CD1c-positive myeloid dendritic cell (primary cell): ENCODE data around the gene XPNPEP2.

Experiments used
- DNase-seq: peaks from one replicate; pipeline ENCODE4 v3.0.0-alpha.2; 2016; ENCODE audit errors: extremely low spot score

XPNPEP2 gene

DNA sequence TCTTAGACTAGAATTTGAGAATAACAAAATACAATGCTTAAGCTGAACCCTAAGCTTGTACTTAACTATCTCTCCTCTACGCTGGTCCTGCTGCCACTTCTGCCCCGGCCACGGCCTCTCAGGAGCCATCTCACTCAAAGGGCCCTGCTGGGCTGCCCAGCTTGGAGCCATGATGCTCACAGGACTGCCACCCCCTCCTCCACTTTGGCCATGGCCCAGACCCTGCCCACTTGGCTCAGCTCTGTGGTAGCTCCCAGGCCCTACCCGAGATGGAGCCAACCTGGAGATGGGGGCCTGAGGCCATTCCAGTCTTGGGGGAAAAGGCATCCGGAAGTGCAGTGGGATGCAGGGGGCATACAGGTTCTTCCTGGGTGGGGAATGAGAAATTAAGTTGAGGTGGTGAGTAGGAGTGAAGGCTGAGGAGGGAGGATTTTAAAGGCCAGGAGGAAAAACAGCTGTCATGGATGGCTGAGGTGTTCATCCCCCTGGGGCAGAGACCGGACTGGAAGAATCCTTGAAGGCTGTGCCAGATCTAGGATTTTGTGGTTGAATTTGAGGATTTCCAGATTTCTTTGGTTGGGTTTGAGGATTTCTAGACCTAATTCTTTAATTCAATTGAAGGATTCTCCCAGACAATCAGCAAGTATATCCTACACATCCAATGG lies 41.8 kb downstream of the XPNPEP2 start:
- no peak for DNase-seq

DNA sequence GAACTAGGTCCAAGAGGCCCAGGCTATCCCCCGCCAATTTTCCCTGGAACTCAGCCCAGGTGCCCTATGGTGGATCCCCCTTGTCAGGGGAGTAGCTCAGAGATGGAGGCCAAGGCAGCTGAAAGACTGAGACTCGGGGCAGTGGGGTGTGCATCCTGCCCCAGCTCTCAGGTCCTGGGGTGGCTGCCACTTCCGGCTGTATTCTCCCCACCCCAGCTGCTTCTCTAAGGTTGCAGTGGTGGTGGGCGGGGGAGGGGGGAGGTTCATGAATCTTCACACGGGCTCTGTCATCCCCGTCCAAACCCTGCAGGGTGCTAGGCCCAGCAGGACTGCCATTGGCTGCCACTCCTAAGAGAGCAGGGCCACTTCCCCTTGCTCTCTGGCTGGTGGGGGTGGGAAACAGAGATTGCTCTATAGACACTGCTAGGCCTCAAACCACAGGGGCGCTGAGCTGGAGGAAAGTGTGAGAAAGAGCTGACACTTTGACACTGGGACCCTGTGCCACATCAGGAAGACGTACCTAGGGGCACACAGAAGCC lies 42.4 kb downstream of the XPNPEP2 start:
- peak; percentile 82 for DNase-seq

DNA sequence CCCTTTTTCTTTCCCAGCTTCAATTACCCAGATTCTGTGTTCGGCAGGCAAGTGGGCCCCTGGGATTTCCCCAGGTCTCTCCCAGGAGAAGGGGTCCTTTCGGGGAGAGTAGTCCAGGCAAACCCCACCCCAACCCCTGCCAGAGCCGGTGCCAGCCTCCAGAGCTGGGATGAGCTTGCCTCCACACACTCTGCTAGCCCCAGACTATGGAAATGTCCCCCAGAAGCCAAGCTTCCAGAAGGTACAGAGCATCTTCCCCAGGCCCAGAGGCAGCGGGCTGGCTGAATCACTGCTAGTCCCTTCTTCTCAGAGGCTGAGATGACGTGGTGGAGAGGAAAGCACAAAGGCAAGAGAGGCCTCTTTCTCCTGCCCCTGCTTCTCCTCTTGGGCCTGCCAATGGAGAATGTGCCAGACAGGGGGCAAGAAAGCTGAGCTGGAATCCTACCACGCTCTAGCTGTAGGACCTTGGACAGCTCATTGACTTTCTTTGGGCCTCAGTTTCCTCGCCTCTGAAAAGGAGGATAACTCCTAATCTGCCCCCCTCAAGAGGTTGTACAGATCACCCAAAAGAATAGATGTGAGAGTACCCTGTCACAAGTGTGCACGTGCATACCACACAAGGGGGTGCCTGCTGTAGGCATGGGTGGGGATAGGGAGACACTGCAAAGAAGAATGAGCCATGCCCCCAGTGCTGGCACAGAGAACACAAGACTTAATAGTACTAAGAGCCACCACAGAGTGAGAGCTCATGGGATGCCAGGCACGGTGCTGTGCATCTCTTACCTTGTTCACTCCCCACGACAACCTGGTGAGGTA lies 43.1 kb downstream of the XPNPEP2 start:
- no peak for DNase-seq

DNA sequence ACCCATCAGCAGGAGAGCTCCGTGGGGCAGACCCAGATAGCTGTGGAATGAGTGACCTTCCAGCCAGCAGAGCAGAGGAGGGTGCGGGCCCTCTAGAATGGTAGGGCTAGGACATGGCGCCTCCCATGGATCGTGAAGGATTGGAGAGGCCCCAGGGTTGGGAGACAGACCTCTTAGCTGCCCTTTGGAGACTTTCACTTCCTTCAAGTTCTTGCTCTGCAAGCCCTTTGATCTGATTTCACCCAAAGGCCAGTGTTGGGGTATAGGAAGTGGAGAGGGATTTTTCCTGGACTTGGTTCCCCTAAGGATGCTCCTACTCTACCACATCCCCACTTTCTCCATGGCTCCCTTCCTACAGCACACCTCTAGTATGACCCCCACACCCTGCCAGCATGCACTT lies 43.9 kb downstream of the XPNPEP2 start:
- DNase-seq: peak; percentile 38

DNA sequence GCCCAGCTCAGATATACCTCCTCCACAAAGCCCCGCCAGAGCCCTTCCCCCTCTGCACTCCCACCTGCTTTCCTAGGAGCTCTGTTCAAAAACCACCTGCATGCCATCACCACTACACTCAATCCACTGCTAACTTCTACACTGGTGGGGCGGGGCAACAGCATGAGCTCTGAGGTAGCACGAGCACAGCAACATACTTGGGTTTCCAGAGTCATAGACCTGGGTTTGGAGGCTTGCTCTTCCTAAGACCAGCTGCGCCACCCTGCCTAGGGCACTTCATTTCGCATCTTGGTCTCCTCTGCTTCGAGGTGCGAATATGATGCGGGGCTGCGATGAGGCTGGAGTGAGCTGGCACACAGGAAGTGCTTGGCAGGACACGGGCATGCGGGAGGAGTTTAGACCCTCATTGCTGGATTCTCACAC lies 44.5 kb downstream of the XPNPEP2 start:
- DNase-seq: no peak

DNA sequence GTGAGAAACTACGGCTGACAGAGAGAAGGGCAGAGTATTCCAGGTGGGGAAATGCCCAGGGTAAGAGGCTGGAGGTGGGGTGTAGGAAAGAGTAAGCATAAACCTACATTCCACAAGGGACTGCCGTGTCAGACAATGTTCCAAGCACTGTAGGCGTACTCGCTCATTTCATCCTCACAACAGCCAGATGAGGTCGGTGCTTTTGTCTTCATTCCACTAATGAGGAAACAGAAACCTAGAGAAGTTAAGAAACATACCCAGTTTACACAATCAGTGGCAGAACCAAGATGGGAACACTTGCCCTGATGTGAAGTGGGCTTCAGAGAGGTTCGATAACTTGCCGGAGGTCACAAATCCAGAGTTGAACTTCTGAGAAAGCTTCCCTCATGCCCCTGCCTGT lies 45.6 kb downstream of the XPNPEP2 start:
- peak; percentile 58 for DNase-seq

DNA sequence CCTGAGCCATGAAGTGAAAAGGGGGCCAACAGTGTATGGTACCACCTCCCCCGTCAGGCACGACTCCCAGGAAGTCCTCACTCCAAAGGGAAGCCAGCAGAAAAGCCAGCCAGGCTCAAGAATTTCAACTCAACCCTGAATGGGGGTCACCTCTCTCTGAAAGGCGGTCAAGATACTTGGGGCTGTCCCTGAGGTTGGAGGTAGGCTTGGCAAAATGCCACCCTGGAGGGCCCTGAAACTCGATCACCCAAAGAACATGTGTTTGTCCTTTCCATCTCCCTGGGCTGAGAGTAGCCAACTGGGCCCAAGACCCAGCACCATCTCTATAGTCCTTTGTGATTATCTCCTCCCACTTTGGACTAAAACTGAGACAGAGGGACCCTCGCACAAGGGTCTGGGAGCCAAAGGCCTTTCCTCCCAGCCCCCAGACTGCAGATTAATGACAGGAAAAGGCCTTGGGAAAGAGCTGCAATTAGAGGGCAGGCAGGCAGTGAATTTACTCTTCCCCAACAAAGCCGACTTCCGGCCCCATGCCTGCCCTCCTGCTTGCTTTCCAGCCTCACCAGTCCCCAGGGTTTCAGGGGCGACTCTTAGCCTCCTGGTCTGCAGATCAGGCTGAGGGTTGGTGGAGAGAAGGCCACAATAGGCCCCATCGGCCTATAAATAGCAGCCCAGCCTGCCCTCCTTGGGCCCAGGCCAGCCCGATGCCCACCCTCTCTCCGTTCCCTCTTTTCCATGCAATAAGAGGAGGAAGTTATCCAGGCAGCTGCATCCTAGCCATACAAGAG lies 46.6 kb downstream of the XPNPEP2 start:
- no peak for DNase-seq

DNA sequence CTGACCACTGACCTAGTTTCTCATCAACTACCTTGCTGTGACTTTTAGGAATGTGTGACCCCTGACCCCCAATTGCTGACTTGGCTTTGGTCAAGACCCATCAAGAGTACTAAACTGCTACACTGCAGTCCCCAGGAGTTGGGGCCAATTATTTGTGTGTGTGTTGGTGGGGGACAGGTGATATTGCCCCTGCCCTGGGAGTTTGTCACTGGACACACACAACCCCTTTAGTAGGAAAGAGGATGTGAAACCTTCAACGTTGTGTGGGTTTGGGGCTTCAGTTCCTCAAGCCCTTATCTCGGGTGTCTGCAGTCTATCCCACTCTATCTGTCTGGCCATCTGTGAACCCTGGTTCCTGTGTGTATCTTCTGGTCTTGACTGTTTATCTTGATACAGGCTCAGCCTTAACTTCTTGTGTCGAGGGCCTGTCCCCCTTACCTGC lies 47.5 kb downstream of the XPNPEP2 start:
- DNase-seq: peak; percentile 80

DNA sequence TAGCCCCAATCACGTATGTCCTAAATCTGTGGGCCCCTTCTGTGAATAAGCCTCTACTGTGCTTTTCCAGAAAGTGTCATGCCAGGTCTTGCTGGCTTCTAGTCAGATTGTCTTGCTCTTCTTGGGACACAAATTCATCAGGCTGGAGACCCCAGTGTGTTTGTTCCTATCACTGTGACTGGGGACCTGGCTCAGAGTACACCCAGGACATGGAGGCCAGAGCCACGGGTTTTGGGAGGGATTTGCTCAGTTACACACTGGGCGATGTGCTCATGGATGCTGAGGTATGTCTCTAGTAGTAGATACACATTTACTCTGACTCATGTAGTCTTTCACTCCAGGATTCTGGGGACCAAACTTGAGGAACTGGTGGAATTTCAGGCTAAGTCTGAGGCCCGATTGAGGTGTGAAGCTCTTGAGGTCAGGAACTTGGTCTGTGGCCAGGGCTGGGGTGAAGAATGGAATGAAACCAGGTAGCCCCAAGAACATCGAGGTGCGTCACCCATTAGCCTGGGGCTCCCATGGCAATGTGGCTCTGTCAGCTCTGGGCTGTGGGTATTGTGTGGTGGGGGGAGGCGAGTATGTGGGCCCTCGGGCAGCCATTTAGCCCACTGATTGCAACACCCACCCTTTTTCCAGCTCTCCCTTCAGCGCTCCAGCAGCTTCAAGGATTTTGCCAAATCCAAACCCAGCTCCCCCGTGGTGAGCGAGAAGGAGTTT lies 48.7 kb downstream of the XPNPEP2 start:
- DNase-seq: no peak

DNA sequence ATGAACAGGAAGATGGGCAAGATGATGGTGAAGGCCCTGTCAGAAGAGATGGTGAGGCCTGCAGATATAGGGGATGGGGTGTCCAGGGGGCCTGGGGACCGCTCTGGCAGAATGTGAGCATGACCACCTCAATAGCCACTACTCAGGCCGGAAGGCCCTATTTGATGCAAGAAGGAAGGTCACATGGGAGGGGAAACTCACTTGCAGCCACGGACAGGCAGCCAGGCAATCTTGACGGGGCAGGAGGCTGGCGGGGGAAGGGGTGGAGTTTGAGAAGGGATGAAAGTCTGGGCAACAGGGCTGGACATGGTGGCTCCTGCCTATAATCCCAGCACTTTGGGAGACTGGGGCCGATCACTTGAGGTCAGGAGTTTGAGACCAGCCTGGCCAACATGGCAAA lies 49.7 kb downstream of the XPNPEP2 start:
- DNase-seq: no peak

DNA sequence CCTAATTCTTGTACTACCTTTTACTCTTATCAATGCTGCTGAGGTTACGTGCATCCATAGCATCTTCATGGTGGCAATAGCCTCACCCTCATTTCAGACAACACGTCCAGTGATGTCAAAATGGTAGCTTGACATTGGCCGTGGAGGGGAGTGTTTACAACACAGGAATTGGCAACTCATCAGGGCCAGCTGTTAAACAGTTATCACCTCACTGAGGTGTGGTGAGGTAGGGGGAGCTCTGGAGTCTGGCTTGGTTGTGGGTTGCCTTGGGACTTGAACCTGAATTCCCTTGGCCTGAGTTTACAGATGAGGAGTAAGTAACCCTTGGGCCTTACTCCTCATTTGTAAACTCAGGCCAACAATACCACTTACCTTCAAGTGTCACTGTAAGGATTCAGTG lies 51.4 kb downstream of the XPNPEP2 start:
- no peak for DNase-seq

DNA sequence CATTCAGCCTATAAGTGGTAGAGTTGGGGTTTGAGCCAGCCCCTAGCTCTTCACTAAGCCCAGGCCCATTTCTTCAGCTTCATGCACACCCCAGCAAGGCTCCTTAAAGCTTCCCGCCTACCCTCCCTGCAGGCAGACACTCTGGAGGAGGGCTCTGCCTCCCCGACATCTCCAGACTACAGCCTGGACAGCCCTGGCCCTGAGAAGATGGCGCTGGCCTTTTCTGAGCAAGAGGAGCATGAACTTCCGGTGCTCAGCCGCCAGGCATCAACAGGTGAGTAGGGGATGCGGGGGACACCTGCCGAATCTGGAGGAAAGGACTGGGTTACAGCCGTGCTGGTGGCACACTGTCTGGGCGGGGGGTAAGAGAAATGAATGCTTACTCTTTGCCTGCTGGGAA lies 52.0 kb downstream of the XPNPEP2 start:
- DNase-seq: no peak

DNA sequence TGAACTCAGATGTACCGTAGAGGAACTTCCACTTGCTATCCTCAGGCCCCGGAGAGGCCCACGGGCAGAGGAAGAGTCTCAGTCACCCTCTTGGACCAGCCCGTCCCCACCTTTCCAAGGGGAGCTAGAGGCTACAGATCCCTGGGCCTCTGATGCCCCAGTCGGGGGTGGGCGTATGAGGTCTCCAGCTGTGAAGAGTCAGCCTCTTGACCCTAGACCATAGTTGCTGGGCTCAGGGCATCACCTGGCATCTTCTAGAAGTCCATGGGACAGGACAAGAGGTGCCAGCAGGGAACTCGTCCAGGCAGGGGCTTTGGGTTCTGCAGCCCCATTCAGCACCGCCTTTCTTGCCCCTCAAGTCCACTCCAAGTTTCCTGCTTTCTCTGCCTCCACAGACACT lies 52.6 kb downstream of the XPNPEP2 start:
- DNase-seq: no peak

DNA sequence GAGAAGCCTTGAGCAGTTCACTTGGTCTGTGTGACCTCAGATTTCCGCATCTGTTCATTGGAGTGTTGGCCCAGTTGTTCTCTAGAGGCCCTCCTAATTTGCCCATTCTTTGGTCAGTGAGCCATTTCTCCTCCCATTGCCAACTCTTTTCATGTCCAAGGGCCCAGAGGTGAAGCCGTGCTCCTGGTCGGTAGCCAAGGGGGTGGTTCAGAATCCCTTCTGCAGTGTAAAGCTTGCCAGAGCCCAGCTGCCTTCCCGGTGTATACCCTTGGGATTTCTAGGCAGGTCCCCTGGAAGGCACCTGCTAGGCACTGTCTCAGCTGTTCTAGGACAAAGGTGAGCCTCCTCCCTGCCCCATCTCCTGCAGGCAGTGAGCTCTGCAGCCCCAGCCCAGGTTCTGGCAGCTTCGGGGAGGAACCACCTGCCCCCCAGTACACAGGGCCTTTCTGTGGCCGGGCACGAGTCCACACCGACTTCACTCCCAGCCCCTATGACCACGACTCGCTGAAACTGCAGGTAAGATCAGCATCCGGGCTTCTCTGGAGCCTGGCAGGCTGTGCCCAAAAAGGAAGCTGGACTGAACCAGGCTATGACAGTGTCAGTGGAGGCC lies 53.3 kb downstream of the XPNPEP2 start:
- DNase-seq: no peak

DNA sequence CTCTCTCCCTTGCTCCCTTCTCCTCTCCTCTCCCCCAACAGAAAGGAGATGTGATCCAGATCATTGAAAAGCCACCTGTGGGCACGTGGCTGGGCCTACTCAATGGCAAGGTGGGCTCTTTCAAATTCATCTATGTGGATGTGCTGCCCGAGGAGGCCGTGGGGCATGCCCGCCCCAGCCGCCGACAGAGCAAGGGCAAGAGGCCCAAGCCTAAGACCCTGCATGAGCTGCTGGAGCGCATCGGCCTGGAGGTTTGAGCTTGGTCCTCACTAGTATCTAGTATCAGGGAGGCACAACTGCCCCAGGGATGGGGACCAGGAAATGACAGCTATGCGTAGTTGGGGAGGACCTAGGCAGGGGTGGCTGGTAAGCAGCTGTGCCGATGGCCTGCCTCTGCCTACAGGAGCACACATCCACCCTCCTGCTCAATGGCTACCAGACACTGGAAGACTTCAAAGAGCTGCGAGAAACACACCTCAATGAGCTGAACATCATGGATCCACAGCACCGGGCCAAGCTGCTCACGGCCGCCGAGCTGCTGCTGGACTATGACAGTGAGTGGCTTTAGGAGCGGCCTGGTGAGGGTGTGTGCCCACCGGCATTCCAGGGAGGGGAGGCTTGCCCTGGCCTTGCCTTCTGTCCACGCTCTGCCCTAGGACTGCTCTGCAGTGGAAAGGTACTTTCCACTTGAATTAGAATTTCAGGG lies 54.0 kb downstream of the XPNPEP2 start:
- DNase-seq: no peak

DNA sequence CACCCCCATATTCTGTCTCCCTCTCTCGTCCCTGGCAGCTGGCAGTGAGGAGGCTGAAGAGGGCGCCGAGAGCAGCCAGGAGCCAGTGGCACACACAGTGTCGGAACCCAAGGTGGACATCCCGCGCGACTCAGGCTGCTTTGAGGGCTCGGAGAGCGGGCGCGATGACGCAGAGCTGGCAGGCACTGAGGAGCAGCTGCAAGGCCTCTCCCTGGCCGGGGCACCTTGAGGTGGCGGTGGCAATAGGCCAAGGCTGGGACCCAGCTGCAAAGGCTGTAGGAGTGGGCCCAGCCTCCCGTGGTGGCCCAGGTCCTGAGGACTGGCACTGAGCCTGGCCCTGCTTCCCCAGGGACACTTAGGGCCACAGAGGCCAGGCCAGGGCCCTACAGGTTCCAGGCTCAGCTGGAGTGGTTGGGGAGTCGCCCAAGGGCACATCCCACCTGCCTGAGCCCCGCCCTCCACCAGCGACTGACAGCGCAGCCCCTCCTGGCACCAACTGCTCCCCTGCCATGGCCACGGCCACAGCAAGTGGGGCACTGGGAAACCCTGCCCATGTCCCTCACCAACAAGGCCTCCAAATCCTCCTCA lies 54.9 kb downstream of the XPNPEP2 start:
- DNase-seq: no peak

DNA sequence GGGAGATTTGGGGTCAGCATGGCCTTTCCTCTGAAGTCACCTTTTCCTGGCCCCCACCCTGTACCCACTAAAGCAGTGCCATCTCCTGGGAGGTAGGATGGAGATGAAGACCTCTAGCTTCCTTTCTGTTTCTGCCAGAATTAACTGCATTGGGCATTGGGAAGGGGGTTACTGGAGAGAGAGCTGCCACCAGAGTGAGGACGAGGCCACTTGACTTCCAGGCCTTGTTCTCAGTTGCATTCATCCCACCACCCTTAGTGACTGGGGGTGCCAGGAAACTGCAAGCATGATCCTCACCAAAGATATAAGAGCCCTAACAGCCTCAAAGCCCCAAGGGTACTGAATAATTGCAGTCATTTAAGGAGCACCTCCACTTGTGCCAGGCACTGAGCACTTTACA lies 56.8 kb downstream of the XPNPEP2 start:
- DNase-seq: no peak

DNA sequence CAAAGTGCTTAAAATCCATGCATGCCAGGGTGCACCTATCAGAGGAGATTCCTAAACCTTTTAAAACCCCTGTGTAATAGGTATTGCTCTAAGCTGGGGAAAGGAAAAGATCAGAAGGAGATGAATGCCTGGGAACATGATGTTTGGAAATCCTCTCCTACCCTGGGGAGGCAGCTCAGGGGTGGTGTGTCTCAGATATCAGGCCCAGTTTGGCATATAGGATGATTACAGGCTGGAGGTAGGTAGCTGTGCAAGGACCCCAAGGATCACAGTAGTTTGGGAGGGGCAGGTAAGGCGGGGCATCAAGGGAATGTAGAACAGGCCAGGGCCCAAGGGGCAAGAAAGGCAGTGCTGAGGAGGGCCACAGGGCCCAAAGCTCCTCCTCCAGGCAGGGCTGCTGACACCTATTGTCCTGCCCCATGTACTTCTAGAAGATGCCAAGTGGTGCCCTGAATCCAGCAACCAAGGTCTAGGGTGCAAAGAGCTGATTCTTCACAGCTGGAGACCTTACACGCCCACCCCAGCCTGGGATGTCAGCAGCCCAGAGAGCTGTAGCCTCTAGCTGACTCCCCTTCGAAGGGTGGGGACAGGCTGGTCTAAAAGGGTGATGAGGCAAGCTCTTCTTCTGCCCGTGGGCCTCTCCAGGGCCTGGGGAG lies 58.6 kb downstream of the XPNPEP2 start:
- DNase-seq: no peak

DNA sequence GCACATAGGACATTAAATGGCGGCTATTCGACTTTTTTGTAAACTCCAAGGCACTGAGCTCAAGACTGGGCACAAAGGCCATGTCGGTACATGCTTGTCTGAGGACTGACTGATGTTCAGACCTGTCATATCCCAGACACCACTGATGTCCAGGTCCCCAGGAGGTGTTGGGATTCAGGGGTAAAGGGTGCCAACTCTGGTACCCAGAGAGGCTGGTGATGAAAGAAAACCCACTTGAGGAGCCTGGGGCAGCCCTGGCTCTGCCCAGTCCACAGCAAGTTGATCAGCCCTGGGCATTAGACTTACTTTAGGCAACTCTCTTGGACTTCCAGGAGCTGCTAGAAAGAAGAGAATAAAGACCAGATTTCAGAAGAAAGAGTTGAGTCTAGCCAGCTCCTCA lies 59.7 kb downstream of the XPNPEP2 start:
- DNase-seq: no peak

DNA sequence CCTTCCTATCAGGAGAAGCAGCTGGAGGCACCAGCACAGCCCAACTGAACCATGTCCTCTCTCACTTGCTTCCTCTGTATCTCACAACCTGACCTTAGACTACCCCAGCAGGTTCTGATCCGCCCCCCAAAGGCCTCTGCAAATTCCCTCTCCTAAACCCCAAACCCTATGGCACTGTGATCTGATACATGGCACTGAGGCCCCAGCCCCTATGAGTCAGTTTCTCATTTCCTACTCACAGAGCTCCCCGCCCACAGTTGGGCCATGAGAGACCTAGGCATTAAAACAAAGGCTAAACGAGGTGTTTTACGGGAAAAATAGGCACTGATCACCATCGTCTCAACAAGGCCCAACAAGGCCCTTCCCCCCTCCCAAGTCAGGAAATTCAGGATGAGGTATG lies 60.1 kb downstream of the XPNPEP2 start:
- DNase-seq: peak; percentile 72
